Measurements from ENCODE around the gene CA6. TPM values are rescaled to one million over a fixed set of nuclear protein-coding genes. Genes with fewer than 3 reads are reported as not detected.
A peak's percentile ranks its signal among the peaks of the same experiment; 100 is the strongest.

CA6 gene
- total RNA-seq, 1 experiment from 2014 or later, result 0.11 TPM

DNA sequence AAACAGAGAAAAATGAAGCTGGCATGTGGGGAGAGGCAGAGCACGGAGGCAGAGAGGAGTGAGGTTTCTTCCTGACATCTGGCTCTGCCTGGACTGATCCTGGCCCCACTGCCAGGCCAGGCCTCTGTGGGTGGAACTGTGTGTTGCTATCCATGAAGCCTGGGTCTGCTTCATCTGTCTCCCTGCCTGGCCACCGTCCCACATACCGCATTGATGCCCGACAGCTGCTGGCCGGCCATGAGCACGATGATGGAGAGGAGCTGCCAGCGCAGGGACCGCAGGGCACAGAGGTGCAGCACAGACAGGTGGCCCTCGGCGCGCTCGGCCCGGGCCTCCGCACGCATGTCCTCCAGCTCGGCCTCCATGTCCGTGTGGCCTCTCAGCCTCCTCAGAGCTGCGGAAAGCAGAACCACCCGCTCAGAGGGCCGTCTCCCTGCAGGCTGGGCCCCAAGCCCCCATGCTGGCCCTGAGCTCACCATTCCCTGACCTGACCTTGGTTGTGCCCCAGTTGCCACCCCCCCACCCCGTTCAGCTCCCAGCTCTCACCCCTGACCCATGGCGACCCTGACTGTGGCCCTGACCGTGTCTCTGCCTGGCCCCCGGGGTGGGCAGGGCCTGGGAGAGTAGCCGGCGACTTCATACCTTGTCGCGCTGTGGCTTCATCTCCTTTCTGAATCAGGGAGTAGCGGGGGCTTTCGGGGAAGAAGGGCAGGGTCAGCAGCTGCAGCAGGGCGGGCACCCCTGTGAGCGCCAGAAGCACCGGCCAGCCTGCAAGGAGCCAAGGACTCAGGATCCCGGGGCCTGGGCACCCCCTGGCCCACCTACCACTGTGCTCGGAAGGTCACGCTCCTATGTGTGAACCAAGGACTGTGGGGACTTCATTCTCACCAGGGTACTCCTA, 69.1 kb downstream of the CA6 start:
- Mint-ChIP-seq H3K36me3 (no peaks in the 10 kb centered on the region), H3K4me3 (no peak overlapping the region), H3K27ac (no peak overlapping the region), H3K9me3 (no peaks in the 10 kb centered on the region), H3K4me1 (peaks cover 3% of the 10 kb centered on the region; the same call in 1 of the 2 replicates), H3K27me3 (ENCODE audit: low read depth) (no peaks in the 10 kb centered on the region; the same call in 1 of the 2 replicates)
- ChIA-PET CTCF (interaction anchor here (0.5 to 2.7 kb wide), 7 partner anchors 8 to 555 kb away, joined by 3 to 35 read pairs (median 5); no protein-coding TSS in a partner anchor), POLR2A (no interaction called here)
- TF ChIP-seq, protein P1, sequence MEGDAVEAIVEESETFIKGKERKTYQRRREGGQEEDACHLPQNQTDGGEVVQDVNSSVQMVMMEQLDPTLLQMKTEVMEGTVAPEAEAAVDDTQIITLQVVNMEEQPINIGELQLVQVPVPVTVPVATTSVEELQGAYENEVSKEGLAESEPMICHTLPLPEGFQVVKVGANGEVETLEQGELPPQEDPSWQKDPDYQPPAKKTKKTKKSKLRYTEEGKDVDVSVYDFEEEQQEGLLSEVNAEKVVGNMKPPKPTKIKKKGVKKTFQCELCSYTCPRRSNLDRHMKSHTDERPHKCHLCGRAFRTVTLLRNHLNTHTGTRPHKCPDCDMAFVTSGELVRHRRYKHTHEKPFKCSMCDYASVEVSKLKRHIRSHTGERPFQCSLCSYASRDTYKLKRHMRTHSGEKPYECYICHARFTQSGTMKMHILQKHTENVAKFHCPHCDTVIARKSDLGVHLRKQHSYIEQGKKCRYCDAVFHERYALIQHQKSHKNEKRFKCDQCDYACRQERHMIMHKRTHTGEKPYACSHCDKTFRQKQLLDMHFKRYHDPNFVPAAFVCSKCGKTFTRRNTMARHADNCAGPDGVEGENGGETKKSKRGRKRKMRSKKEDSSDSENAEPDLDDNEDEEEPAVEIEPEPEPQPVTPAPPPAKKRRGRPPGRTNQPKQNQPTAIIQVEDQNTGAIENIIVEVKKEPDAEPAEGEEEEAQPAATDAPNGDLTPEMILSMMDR (IDR thresholded peaks at IDR 0.05), result no peak
- TF ChIP-seq ZNF121 (CRISPR knock-in tag; IDR thresholded peaks at IDR 0.05), result no peak
- DNase-seq (ENCODE audit: low spot score) (no peak), ATAC-seq (no peak)

DNA sequence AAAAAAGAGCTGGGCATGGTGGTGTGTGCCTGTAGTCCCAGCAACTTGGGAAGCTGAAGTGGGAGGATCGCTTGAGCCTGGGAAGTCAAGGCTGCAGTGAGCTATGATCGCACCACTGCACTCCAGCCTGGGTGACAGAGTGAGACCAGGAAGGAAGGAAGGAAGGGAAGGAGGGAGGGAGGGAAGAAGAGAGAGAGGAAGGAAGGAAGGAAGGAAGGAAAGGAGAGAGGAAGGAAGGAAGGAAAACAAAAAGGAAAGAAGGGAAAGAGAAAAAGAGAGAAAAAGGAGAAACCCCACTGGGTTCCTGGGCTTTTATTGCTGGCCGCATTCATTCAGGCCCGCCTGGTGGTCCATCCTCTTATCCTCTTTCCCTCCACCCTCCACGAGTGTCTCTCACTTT, 70.8 kb downstream of the CA6 start:
- H3K4me3 Mint-ChIP-seq, result no peak overlapping the region
- ChIA-PET POLR2A (no interaction called here), CTCF (interaction anchor here (0.7 kb wide), 2 partner anchors 12 to 1414 kb away, joined by 3 read pairs; partner anchors contain the start of gene CENPS)
- H3K27me3 Mint-ChIP-seq (ENCODE audit: low read depth), result no peaks in the 10 kb centered on the region
- no peak overlapping the region for H3K27ac Mint-ChIP-seq
- DNase-seq (ENCODE audit: low spot score) (no peak), ATAC-seq (no peak)
- no peaks in the 10 kb centered on the region for H3K9me3 Mint-ChIP-seq
- H3K36me3 Mint-ChIP-seq, result no peaks in the 10 kb centered on the region
- no peaks in the 10 kb centered on the region for H3K4me1 Mint-ChIP-seq
- TF ChIP-seq IRF2 (CRISPR knock-in tag; IDR thresholded peaks at IDR 0.05; ENCODE audit: borderline replicate concordance, low read depth) (no peak), ZNF512 (CRISPR knock-in tag; IDR thresholded peaks at IDR 0.05; ENCODE audit: borderline replicate concordance) (peak; percentile 77; the same call in 1 of the 2 replicates)

DNA sequence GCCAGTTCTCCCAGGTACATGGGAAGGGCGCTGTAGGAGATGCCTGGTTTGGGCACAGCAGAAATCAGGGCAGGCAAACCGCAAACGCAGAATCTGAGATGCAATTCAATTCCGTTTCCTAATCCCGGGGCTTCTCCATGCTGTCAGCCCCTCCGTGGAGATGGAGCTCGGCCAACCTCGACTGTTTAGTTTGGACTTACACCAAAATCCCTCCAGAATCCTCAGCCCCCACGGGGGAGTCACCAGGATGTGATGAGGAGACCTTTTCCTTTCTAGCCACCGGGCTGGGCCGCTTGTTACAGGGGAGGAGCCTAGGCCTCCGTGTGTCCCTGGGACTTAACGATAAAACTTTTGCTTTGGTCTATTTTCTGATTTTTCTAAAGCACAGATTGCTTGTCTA, 72.7 kb downstream of the CA6 start:
- H3K4me3 Mint-ChIP-seq, result no peak overlapping the region
- ChIA-PET CTCF (interaction anchor here (1.3 to 3.1 kb wide), 2 partner anchors 8 to 13 kb away, joined by 3 to 17 read pairs; no protein-coding TSS in a partner anchor), POLR2A (no interaction called here)
- no peaks in the 10 kb centered on the region for H3K27me3 Mint-ChIP-seq (ENCODE audit: low read depth)
- no peak for TF ChIP-seq TEAD1 (CRISPR knock-in tag; IDR thresholded peaks at IDR 0.05)
- TF ChIP-seq, protein P2, sequence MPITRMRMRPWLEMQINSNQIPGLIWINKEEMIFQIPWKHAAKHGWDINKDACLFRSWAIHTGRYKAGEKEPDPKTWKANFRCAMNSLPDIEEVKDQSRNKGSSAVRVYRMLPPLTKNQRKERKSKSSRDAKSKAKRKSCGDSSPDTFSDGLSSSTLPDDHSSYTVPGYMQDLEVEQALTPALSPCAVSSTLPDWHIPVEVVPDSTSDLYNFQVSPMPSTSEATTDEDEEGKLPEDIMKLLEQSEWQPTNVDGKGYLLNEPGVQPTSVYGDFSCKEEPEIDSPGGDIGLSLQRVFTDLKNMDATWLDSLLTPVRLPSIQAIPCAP (CRISPR knock-in tag; IDR thresholded peaks at IDR 0.05), result no peak
- TF ChIP-seq OVOL2 (CRISPR knock-in tag; IDR thresholded peaks at IDR 0.05; ENCODE audit: borderline replicate concordance), result no peak
- no peak for TF ChIP-seq E2F4 (CRISPR knock-in tag; IDR thresholded peaks at IDR 0.05; ENCODE audit: borderline replicate concordance, low read depth)
- no peaks in the 10 kb centered on the region for H3K36me3 Mint-ChIP-seq
- H3K27ac Mint-ChIP-seq, result no peak overlapping the region
- ATAC-seq (no peak), DNase-seq (ENCODE audit: low spot score) (no peak)
- no peaks in the 10 kb centered on the region for H3K9me3 Mint-ChIP-seq
- no peaks in the 10 kb centered on the region for H3K4me1 Mint-ChIP-seq

DNA sequence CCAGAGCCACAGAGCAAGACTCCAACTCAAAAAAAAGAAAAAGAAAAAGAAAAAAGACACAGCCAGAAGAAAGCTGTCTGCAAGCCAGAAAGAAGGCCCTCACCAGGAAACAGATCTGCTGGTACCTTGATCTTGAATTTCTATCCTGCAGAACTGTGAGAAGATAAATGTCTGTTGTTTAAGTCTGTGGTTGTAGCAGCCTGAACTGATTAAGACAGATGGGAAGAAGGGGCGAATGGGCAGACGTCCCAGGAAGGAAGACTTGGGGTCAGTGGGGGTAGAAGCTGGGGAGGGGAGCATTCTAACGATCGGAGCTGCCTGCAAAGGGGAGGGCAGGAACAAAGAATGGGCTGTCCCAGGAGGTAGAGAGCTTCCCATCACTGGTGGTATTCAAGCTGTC, 74.2 kb downstream of the CA6 start:
- Mint-ChIP-seq H3K36me3 (no peaks in the 10 kb centered on the region), H3K27ac (no peak overlapping the region), H3K9me3 (no peaks in the 10 kb centered on the region), H3K4me3 (no peak overlapping the region), H3K27me3 (ENCODE audit: low read depth) (no peaks in the 10 kb centered on the region), H3K4me1 (no peaks in the 10 kb centered on the region)
- ChIA-PET CTCF (interaction anchor here (1.5 to 3.1 kb wide), 2 partner anchors 15 to 82 kb away, joined by 4 to 17 read pairs; no protein-coding TSS in a partner anchor), POLR2A (interaction anchor here (0.7 kb wide), 1 partner anchor 446 kb away, joined by 3 read pairs; no protein-coding TSS in a partner anchor)
- no peak for DNase-seq (ENCODE audit: low spot score)
- no peak for ATAC-seq
- TF ChIP-seq GTF2I (CRISPR knock-in tag; conservative IDR thresholded peaks at IDR 0.05) (no peak), NR1H2 (CRISPR knock-in tag; IDR thresholded peaks at IDR 0.05) (no peak), SP1 (CRISPR knock-in tag; conservative IDR thresholded peaks at IDR 0.05) (no peak), ZNF138 (CRISPR knock-in tag; conservative IDR thresholded peaks at IDR 0.05) (no peak), SMAD3 (CRISPR knock-in tag; IDR thresholded peaks at IDR 0.05; ENCODE audit: borderline replicate concordance) (no peak), CREM (CRISPR knock-in tag; IDR thresholded peaks at IDR 0.05) (no peak), ETV6 (CRISPR knock-in tag; IDR thresholded peaks at IDR 0.05) (no peak), JUN (CRISPR knock-in tag; IDR thresholded peaks at IDR 0.05) (no peak)
- TF ChIP-seq, protein P3, sequence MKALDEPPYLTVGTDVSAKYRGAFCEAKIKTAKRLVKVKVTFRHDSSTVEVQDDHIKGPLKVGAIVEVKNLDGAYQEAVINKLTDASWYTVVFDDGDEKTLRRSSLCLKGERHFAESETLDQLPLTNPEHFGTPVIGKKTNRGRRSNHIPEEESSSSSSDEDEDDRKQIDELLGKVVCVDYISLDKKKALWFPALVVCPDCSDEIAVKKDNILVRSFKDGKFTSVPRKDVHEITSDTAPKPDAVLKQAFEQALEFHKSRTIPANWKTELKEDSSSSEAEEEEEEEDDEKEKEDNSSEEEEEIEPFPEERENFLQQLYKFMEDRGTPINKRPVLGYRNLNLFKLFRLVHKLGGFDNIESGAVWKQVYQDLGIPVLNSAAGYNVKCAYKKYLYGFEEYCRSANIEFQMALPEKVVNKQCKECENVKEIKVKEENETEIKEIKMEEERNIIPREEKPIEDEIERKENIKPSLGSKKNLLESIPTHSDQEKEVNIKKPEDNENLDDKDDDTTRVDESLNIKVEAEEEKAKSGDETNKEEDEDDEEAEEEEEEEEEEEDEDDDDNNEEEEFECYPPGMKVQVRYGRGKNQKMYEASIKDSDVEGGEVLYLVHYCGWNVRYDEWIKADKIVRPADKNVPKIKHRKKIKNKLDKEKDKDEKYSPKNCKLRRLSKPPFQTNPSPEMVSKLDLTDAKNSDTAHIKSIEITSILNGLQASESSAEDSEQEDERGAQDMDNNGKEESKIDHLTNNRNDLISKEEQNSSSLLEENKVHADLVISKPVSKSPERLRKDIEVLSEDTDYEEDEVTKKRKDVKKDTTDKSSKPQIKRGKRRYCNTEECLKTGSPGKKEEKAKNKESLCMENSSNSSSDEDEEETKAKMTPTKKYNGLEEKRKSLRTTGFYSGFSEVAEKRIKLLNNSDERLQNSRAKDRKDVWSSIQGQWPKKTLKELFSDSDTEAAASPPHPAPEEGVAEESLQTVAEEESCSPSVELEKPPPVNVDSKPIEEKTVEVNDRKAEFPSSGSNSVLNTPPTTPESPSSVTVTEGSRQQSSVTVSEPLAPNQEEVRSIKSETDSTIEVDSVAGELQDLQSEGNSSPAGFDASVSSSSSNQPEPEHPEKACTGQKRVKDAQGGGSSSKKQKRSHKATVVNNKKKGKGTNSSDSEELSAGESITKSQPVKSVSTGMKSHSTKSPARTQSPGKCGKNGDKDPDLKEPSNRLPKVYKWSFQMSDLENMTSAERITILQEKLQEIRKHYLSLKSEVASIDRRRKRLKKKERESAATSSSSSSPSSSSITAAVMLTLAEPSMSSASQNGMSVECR (CRISPR knock-in tag; IDR thresholded peaks at IDR 0.05; ENCODE audit: borderline replicate concordance), result no peak

Measured in WTC11 (cell line).